GM12874 (cell line): ENCODE measurements around the gene MRPL20.

Experiments used
- CTCF ChIP-seq: IDR thresholded peaks from 2 replicates; pipeline ENCODE4 v1.5.1; 2011; ENCODE audit warnings: low read depth, mild to moderate bottlenecking, control low read depth, low read length, moderate library complexity; ENCODE audit not compliant: insufficient read depth

MRPL20 gene

GRCh38 chr1:1432951-1433803, 26.1 kb upstream of the MRPL20 start:
- TF ChIP-seq CTCF, result no peak

- TF ChIP-seq CTCF, result no peak
These were observed 25.3 kb upstream of the MRPL20 start for GRCh38 chr1:1432274-1432950.

DNA sequence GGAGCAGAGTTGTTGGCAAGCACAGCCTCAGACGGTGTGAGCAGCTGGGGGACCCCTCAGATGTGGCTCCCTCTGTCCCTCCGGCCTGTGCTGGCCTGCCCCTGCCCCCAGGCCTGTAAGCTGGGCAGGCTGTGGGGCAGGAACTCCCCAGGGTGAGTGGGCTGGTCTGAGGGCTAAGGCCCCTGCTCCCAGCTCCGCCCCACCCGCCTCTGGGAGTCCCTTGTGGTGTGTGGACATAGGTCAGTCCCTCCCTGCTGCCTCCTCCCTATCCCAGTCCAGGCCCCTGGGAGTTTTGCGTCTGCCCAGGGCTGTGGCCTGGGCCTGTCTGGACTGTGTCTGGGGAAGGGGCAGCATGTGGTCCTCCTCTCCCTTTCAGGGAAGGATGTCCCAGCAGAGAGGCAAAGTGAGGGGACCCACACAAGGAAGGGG, 24.8 kb upstream of the MRPL20 start:
- TF ChIP-seq CTCF, result no peak

DNA sequence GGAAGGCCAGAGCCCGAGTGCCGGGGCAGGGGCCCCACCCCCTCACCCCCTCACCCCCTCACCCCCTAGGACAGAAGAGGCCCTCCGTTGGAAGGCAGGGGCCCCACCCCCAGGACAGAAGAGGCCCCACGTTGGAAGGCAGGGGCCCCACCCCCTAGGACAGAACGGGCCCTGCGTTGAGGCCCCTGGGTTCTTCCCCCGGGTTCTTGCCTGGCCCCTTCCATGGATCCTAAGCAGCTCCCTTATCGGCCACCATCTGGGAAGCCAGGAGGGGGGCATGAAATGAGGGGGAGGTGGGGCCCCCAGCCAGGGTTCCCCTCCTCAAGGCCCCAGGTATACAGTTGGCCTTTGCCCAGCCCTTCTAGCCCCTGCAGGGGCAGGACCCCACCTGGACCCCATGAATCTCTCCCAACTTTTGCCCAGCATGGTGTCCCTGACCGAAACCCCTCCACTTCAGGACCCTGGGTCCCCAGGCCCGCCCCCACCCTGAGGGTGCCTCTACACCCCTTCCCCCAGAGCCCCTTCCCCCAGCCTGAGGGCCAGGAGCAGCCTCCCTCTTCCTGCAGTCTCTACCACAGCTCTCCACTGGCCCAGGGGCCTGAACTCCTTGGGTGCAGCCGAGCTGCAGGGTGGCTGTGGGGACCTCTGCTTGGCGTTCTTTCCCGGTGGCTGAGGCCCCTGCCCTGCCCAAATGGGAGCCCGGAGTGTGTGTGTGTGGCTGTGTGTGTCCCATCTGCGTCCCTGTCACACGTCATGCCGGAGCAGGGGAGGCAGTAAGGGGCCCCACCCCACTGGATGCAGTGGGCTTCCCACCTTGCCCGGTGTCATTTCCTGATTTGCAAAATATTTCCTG, 24.1 kb upstream of the MRPL20 start:
- no peak for TF ChIP-seq CTCF

DNA sequence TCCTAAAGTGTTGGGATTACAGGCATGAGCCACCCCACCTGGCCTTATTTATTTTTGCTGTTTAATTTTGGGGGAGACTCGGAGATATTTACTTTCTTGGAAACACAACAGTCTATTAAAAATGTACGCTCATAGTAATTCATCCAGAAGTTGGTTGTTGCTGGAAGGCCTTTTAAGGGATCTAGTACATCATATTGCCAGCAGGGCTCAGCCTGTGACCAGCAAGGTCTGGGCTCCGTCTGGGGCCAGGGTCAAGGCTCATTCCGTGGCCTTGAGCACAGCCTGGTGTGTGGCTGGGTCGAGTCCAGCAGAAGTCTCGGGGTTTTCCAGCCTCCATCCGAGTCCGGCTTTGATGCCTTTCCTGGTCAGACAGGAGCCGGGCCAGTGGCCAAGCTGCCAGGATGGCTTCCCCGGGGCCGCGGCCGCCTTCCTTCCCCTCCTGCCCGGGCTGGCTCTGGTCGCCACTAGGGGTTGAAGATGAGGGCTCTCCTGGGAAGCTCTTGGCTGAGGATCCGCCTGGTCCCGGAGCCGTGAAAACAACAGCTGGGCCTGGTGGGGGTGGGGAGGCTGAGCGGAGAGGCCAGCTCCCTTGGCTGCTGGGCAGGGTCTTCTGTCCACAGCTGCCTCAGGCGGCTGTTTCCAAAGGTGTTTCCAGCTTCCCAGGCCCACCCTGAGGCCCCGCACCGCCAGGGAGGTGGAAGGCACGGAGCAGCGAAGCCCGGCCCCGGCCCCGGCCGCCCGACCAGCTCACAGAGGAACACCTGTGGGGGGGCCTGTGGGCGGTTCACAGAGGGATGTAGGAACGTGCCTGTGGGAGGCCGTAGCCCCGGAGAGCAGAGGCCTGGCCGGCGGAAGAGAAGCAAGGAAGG, 23.3 kb upstream of the MRPL20 start:
- no peak for TF ChIP-seq CTCF

DNA sequence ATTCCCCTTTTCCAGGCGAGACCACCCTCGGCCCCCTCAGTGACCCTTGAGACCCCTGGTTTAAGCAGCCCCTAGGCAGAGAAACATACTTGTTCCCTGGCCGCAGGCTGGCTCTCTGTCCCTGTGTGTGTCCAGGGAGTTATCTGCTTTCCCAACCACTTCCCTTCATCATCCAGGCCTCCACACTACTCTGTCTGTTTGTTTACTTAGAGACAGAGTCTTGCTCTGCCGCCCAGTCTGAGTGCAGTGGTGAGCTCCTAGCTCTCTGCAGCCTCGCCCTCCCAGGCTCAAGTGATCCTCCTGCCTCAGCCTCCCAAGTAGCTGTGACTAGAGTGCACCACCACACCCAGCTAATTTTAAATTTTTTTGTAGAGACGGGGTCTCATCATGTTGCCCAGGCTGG, 22.6 kb upstream of the MRPL20 start:
- no peak for TF ChIP-seq CTCF
